Cardiac fibroblast (primary cell): ENCODE data around the gene LETM1.

Experiments used
- DNase-seq, 2 donors: peaks; one replicate each; pipeline versions ENCODE4 v3.0.0 to v3.0.0-alpha.2; 2010; ENCODE audit warnings: low read depth in 2 of 2
- H3K4me3 ChIP-seq, 2 donors: replicated peaks in 1 of 2; 1 replicate in 1 of 2; 2 replicates in 1 of 2; pipeline ENCODE4 v1.5.1; 2011; ENCODE audit warnings: low read depth in 2 of 2, low read length in 2 of 2, mild to moderate bottlenecking in 2 of 2, moderate library complexity in 1 of 2
- TF ChIP-seq, protein P1 (sequence below): IDR thresholded peaks from one replicate; pipeline ENCODE4 v1.5.1; 2011; ENCODE audit warnings: low read depth, mild to moderate bottlenecking, low read length, inconsistent platforms

LETM1 gene

DNA sequence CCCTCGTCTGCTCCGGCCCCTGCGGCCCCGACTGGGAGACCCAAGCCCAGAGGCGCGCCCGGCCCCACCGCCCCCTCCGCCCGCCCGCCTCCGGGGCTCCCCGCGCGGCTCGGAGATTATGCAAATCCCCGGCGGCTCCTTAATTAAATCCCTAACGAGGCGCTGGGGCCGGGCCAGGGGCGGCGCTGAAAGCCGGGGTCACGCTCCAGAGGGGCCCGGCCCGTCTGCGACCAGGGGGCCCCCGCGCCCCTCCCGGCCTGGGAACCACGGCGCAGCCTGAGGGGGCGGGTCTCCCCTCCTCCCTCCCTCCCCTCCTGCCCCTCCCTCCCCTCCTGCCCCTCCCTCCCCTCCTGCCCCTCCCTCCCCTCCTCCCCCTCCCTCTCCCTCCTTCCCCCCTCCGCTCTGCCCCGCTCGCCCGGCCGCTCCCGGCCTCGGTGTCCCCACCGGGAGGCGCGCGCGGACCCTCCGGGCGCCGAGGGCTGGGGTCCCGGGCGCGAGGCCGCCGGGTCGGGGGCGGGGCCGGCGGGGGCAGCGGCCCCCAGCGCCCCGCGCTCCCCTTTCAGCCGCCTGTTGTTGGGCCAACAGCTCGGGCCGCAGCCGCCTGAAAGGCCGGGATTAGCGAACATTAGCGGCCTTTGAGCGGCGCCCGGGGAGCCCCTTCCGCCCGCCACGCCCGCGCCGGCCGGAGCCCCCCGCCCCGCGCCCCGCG, 88.7 kb downstream of the LETM1 start:
- peak overlapping the region; percentile 26 to 42 for H3K4me3 ChIP-seq
- DNase-seq = peak in 1 of 2 donors; percentile 22
- TF ChIP-seq, protein P1, sequence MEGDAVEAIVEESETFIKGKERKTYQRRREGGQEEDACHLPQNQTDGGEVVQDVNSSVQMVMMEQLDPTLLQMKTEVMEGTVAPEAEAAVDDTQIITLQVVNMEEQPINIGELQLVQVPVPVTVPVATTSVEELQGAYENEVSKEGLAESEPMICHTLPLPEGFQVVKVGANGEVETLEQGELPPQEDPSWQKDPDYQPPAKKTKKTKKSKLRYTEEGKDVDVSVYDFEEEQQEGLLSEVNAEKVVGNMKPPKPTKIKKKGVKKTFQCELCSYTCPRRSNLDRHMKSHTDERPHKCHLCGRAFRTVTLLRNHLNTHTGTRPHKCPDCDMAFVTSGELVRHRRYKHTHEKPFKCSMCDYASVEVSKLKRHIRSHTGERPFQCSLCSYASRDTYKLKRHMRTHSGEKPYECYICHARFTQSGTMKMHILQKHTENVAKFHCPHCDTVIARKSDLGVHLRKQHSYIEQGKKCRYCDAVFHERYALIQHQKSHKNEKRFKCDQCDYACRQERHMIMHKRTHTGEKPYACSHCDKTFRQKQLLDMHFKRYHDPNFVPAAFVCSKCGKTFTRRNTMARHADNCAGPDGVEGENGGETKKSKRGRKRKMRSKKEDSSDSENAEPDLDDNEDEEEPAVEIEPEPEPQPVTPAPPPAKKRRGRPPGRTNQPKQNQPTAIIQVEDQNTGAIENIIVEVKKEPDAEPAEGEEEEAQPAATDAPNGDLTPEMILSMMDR = no peak

DNA sequence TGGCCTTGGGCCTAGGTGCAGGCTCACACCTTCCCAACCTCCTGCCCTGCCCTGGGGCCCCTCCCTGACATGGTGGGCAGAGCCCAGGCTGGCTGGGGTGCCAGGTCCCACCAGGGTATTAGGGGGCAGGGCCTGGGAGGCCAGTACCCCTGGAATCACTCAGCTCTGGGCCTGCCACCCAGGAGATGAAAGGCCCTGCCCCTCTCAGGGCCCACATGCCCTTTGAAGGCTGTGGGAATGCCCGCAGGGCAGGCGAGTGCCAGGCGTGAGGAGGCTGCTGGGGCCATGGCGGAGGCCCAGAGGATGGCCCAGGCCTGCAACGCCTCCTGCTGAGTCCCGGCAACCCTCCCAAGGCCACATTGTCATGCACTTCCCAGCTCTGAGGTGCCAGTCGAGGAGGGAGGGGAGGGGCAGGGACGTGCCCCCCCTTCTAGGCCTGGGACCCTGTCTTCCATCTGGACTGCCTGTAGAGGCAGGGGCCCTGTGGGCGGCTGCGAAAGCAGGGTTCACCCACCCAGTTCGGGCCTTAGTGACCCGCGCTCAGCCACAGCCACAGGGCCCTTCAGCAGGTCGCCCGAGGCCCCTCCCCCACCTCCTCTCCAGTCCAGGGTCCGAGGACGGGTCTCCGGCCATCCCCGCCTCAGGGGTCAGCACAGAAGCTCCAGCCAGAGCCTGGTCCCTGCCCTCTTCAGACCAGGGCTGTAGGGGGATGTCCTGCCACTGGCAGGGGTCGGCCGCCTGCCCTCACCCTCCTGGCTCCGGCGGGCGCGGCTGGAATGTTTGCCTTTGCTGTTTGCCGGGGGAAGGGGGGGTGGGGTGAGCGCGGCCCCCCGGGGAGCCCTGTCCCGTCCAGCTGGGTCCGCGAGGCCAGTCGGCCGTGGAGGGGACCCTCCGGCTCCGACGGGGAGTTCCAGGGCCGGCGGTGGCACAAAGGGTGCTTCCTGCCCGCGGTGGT, 89.6 kb downstream of the LETM1 start:
- TF ChIP-seq, protein P1 = no peak
- DNase-seq = no peak

DNA sequence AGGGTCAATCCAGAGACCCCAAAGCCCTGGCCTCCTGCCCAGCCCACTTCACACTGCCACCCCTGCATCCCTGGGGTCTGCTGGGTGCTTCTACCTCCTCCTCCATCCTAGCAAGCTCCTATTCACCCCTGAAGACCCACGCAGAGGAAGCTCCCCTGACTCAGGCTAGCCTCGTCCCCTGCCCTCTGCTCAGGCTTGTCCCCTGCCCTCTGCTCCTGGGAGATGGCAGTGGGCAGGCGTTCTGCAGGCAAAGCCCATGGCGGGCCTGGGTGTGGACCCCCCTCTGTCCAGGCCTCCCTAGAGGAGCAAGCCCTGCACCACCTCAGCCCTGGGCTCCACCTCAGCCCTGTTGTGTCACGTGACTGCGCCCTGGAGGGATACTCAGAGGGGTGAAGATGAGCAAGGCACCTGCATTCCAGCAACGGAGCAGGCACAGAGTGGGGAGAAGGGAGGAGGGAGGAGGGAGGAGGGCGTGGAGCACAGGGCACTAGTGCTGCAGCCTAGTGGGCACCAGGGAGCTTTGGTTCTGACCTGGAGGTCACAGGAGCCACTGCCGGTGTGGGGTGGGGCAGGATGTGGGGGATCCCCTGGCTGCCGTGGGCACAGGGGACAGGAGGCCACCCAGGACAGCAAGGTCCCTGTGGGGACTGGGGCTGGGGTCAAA, 90.4 kb downstream of the LETM1 start:
- no peak overlapping the region for H3K4me3 ChIP-seq
- TF ChIP-seq, protein P1 = no peak
- no peak for DNase-seq

More for the DNA sequence above, 89.6 kb downstream of the LETM1 start:
- peak overlapping the region in 1 of 2 donors; percentile 26 for H3K4me3 ChIP-seq

DNA sequence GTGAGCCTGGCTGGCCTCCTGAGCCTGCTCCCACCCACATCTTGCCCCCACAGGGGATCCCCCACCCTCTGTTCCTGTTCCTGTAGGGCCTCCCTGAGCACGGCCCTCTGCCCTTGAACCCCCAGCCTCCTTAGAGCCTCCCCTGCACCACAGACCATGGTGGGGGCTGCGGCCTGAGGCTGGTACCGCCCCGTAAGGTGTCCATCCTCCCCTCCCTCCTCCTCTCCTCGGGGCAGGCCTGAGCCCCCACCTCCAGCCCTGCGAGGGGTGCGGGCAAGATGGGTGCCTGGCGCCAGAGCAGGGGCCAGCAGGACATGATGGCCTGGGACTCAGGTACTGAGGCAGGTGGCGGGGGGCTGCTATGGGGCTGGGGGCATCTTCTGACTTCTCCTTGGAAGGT, 91.3 kb downstream of the LETM1 start:
- no peak for DNase-seq
- no peak overlapping the region for H3K4me3 ChIP-seq
- TF ChIP-seq, protein P1 = no peak

DNA sequence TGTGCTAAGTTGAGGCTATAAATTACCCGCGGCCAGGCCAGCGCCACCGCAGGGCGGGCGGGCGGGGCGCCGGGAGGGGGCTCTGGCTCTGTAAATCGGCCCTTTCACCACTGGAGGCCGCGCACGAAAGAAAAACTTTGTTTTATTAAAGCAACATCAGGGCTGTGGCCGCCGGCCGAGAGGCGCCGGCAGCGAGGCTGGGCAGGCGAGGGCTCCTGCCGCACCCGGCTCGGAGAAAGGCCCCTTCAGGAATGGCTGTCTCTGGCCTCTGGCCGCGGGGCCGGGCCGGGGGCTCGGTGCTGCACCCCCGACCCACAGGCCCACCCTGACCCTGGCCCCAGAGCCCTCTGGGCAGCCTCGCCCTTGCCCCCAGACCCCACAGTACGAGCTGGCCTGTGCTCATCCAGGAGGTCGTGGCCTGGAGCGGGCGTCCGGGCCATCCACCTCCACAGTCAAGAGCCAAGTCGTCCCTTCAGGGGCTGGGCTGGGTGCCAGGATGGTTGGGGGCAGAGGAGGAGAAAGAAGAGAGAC, 92.3 kb downstream of the LETM1 start:
- no peak overlapping the region for H3K4me3 ChIP-seq
- TF ChIP-seq, protein P1 = no peak
- DNase-seq = peak; percentile 47 to 54

DNA sequence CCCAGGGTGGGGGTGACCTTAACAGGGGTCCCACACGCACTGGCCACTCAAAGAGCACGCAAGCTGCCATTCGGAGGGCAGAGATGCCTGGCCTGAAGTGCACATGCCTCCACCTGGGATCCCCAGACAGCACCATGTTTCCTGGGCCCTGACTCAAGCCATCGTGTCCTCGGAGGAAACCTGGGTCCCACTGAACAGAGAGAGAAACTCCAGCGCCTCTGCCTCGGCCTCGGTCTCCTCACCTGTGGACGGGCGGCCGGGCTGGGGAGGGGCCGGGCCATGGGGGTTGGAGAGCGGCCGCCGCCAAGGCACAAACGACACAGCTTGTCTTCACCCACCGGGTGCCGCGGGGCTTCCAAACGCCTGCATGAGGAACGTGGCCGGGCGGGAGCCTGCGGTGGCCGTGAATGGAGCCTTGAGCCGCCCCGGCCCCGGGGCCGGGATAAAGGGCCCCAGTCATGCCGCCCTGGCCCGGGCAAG, 92.8 kb downstream of the LETM1 start:
- no peak overlapping the region for H3K4me3 ChIP-seq
- DNase-seq = no peak
- TF ChIP-seq, protein P1 = no peak
